ENCODE data around the gene SOCS7. TPM values are rescaled to one million over a fixed set of nuclear protein-coding genes. Genes with fewer than 3 reads are reported as not detected.

Gene SOCS7
- total RNA-seq, 4 donors from 2014 or later, result 5.9 to 21.8 (median 15.0) TPM

- no peak for TF ChIP-seq CTCF (IDR thresholded peaks at IDR 0.05)
- no peak for TF ChIP-seq POLR2A (IDR thresholded peaks at IDR 0.05)
- H3K4me1 ChIP-seq, result peaks cover 19 to 76% (median 43%) of the 10 kb centered on the region in 3 donors
- intact Hi-C loops (cut with DNase I), result no loop called here
Observed at GRCh38 chr17:38353668-38354067, 2.0 kb downstream of the SOCS7 start.

GRCh38 chr17:38354466-38354865, 2.8 kb downstream of the SOCS7 start:
- Histone ChIP-seq H3K27ac (no peak overlapping the region), H3K4me3 (peak overlapping the region in 1 of 4 donors; percentile 100), H3K4me1 (peaks cover 22 to 84% (median 48%) of the 10 kb centered on the region in 3 donors)

More at GRCh38 chr17:38353668-38354067, 2.0 kb downstream of the SOCS7 start:
- H3K27me3 ChIP-seq, result no peaks in the 10 kb centered on the region
- 76 to 79% methylated on average over 13 of the region's 13 CpGs for WGBS, 2 donors
- H3K4me3 ChIP-seq, result peak overlapping the region in 3 of 4 donors; percentile 70 to 100 (median 75)
- no peak overlapping the region for H3K27ac ChIP-seq
- no peaks in the 10 kb centered on the region for H3K9me3 ChIP-seq
- H3K36me3 ChIP-seq, result no peaks in the 10 kb centered on the region
- no peak for DNase-seq

DNA sequence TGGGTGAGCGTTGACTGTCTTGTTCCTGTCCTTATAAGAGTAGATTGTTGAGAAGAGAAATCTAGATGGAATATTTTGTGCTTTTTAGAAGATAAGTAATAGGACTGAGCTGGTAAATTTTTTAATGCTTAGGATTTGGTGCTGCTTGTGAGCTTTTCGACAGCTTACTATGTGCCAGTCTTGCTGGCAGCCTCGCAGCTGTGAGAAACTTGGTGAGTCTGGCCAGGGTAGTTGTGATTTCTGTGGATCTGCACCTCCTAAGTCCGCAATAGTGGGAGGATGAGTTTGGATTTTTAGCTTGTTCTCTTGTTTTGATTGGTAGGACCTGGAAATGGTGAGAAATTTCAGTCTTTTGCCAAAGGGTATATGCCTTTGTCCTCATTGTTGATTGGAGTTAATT, 3.6 kb downstream of the SOCS7 start:
- no peak for DNase-seq
- H3K9me3 ChIP-seq, result no peaks in the 10 kb centered on the region
- H3K27ac ChIP-seq, result no peak overlapping the region
- no peaks in the 10 kb centered on the region for H3K36me3 ChIP-seq
- WGBS, 2 donors, result 73 to 81% methylated on average over 4 of the region's 4 CpGs
- intact Hi-C loops (cut with DNase I), result no loop called here
- peaks cover 22 to 91% (median 48%) of the 10 kb centered on the region in 3 donors for H3K4me1 ChIP-seq
- no peak overlapping the region for H3K4me3 ChIP-seq
- TF ChIP-seq CTCF (IDR thresholded peaks at IDR 0.05) (no peak), POLR2A (IDR thresholded peaks at IDR 0.05) (no peak)
- no peaks in the 10 kb centered on the region for H3K27me3 ChIP-seq

More at GRCh38 chr17:38354466-38354865, 2.8 kb downstream of the SOCS7 start:
- Histone ChIP-seq H3K9me3 (no peaks in the 10 kb centered on the region), H3K27me3 (no peaks in the 10 kb centered on the region), H3K36me3 (no peaks in the 10 kb centered on the region)
- no peak for DNase-seq
- TF ChIP-seq CTCF (IDR thresholded peaks at IDR 0.05) (no peak), POLR2A (IDR thresholded peaks at IDR 0.05) (no peak)
- 83 to 89% methylated on average over 7 of the region's 7 CpGs for WGBS, 2 donors
- intact Hi-C loops (cut with DNase I), result no loop called here

DNA sequence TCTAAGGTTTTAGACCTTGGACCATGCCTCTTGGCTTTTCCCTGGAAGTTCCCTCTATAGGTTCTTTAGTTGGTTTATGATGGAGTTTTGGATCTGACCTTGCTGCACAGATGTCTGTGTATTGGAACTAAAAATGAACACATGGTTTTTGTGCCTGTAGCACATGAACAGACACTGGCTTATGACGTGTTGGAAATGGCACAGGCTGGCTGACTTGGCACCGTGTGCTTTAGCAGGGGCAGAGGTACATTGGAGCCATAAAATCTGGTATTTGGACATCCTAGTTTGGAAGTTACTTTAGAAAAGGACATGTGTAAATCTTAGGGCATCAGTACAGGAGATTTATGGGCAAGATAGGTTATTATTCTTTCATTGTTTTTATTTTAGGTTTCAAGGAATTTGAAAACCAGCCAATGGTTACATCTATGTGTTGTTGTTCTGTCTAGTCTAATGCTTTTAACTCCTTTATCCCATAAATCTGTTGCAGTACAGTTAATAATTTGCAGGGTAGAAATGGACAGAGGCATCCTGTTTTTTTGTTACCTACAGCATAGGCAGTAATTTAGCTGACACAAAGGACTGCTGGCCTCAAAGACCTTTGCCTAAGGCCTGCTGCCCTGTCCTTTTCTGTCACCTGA, 6.0 kb downstream of the SOCS7 start:
- H3K36me3 ChIP-seq, result peaks cover 0 to 11% (median 0%) of the 10 kb centered on the region in 3 donors
- peaks cover 22 to 89% (median 44%) of the 10 kb centered on the region in 3 donors for H3K4me1 ChIP-seq
- H3K4me3 ChIP-seq, result no peak overlapping the region
- H3K27me3 ChIP-seq, result no peaks in the 10 kb centered on the region
- DNase-seq, result no peak
- H3K9me3 ChIP-seq, result no peaks in the 10 kb centered on the region
- TF ChIP-seq CTCF (IDR thresholded peaks at IDR 0.05), result no peak
- 13 to 18% methylated on average over 1 to 2 of the region's 2 CpGs for WGBS, 2 donors
- intact Hi-C loops (cut with DNase I), result no loop called here
- peak overlapping the region in 2 of 4 donors; percentile 6 to 8 for H3K27ac ChIP-seq

GRCh38 chr17:38358586-38359513, 7.2 kb downstream of the SOCS7 start:
- peaks cover 0 to 24% (median 0%) of the 10 kb centered on the region in 3 donors for H3K36me3 ChIP-seq
- H3K4me3 ChIP-seq, result no peak overlapping the region
- TF ChIP-seq CTCF (IDR thresholded peaks at IDR 0.05), result no peak
- no peak for TF ChIP-seq POLR2A (IDR thresholded peaks at IDR 0.05)
- no peaks in the 10 kb centered on the region for H3K27me3 ChIP-seq
- 34 to 45% methylated on average over 9 of the region's 9 CpGs for WGBS, 2 donors
- peak overlapping the region in 2 of 4 donors; percentile 50 to 57 for H3K27ac ChIP-seq
- H3K4me1 ChIP-seq, result peaks cover 12 to 76% (median 36%) of the 10 kb centered on the region in 3 donors
- H3K9me3 ChIP-seq, result no peaks in the 10 kb centered on the region
- intact Hi-C loops (cut with DNase I), result no loop called here
- DNase-seq, result no peak
